K562 (cell line): Measurements from ENCODE around the gene MAGI2. TPM values are rescaled to one million over a fixed set of nuclear protein-coding genes. Genes with fewer than 3 reads are reported as not detected.

Experiments
- ATAC-seq: fragments of 200-7000 bp; cut with Tn5 transposase; 3 replicates; pipeline ENCODE4 v1.9.1; 2020; ENCODE audit warnings: moderate library complexity
- BruUV-seq: library from RNA; stranded (reverse); fragments of 400-500 nt; replicated peaks from 2 replicates; lab custom pipeline; 2021; lab: Mats Ljungman, UMichigan
- CTCF ChIA-PET: fragments of 300-600 bp; formaldehyde crosslinking; extraction: SDS; loops from one replicate; lab custom pipeline; 2021; ENCODE audit warnings: low intra/inter-chr PET ratio; lab: Yijun Ruan, JAX
- POLR2A ChIA-PET: fragments of 300-600, 350-650 bp; sonication (Branson Sonifier 250); formaldehyde crosslinking; extraction: SDS; loops from one replicate; lab custom pipeline; 2021; ENCODE audit warnings: antibody characterized with exemption, inconsistent platforms; lab: Yijun Ruan, JAX
- DNase-seq, 4 experiments: peaks; one replicate each; pipeline versions ENCODE4 v3.0.0 to v3.0.0-alpha.2; 2011 to 2018; ENCODE audit warnings: low spot score in 3 of 4, mixed read lengths in 3 of 4; ENCODE audit errors: extremely low read depth in 1 of 4
- FAIRE-seq: peaks from 2 replicates; lab custom pipeline; 2011; peaks lifted over from hg19 to GRCh38; lab: Jason Lieb, UNC
- H2AFZ ChIP-seq: 2 replicates; pipeline ENCODE4 v1.6.0; 2011; ENCODE audit warnings: low read depth, low read length, control low read depth, inconsistent platforms
- H3K27ac ChIP-seq: fragments of 200-600 bp; 3 replicates; pipeline ENCODE4 v1.8.0; 2011; ENCODE audit warnings: low read depth, mild to moderate bottlenecking, control low read depth, inconsistent platforms, low read length, moderate library complexity, mixed read lengths; ENCODE audit errors: extremely low read depth
- H3K27me3 ChIP-seq, 2 experiments: fragments of 300-600 bp in 1 of 2; 2 replicates in 1 of 2; 3 replicates in 1 of 2; pipeline versions ENCODE4 v1.6.0 to v1.8.0; 2011; ENCODE audit warnings: inconsistent platforms in 2 of 2, low read length in 2 of 2, mild to moderate bottlenecking in 1 of 2, mixed read lengths in 1 of 2, moderate library complexity in 1 of 2; ENCODE audit not compliant: control insufficient read depth in 2 of 2, insufficient read depth in 2 of 2
- H3K36me3 ChIP-seq: fragments of 300-600 bp; 3 replicates; pipeline ENCODE4 v1.8.0; 2011; ENCODE audit warnings: mild to moderate bottlenecking, low read length, inconsistent platforms; ENCODE audit not compliant: control insufficient read depth, insufficient read depth
- H3K4me1 ChIP-seq, 2 experiments: fragments of 200-600 bp in 1 of 2; replicated peaks in 1 of 2; 2 replicates in 1 of 2; 3 replicates in 1 of 2; pipeline versions ENCODE4 v1.5.1 to v1.8.0; 2011; ENCODE audit warnings: inconsistent platforms in 2 of 2, low read length in 2 of 2, mild to moderate bottlenecking in 1 of 2, mixed read lengths in 1 of 2, moderate library complexity in 1 of 2; ENCODE audit not compliant: control insufficient read depth in 2 of 2, insufficient read depth in 2 of 2
- H3K4me2 ChIP-seq: 2 replicates; pipeline ENCODE4 v1.6.1; 2011; ENCODE audit warnings: low read length, control low read depth, inconsistent platforms, mixed read lengths; ENCODE audit not compliant: insufficient read depth
- H3K4me3 ChIP-seq: fragments of 200-600 bp; sonication (generic), shearing (Covaris generic); 2 replicates; pipeline ENCODE4 v1.5.1; 2016; ENCODE audit warnings: control low read depth, inconsistent platforms
- H3K79me2 ChIP-seq: fragments of 200-600 bp; 3 replicates; pipeline ENCODE4 v1.8.0; 2011; ENCODE audit warnings: low read length, inconsistent platforms; ENCODE audit not compliant: control insufficient read depth, insufficient read depth
- H3K9ac ChIP-seq, 2 experiments: 2 replicates each; pipeline versions ENCODE4 v1.6.0 to v1.6.1; 2011; ENCODE audit warnings: low read depth in 2 of 2, low read length in 2 of 2, control low read depth in 1 of 2, inconsistent platforms in 1 of 2, mild to moderate bottlenecking in 1 of 2, mixed read lengths in 1 of 2; ENCODE audit not compliant: insufficient read depth in 1 of 2
- H3K9me1 ChIP-seq: one replicate; pipeline ENCODE4 v1.6.0; 2011; ENCODE audit warnings: inconsistent platforms, mild to moderate bottlenecking, low read length, moderate library complexity; ENCODE audit not compliant: control insufficient read depth, insufficient read depth
- H3K9me3 ChIP-seq: replicated peaks from 2 replicates; pipeline ENCODE4 v1.5.1; 2011; ENCODE audit warnings: low read depth, low read length, inconsistent platforms; ENCODE audit not compliant: control insufficient read depth, insufficient read depth
- H4K20me1 ChIP-seq: replicated peaks from 2 replicates; pipeline ENCODE4 v1.6.1; 2011; ENCODE audit warnings: low read length, inconsistent platforms, mixed read lengths; ENCODE audit not compliant: control insufficient read depth, insufficient read depth
- ATF7 ChIP-seq: fragments of 450-650 bp; IDR thresholded peaks from 2 replicates; pipeline ENCODE4 v1.7.1; 2014; ENCODE audit warnings: mild to moderate bottlenecking, moderate library complexity
- BHLHE40 ChIP-seq: IDR thresholded peaks from 2 replicates; pipeline ENCODE4 v1.6.1; 2011; ENCODE audit warnings: low read length, improper control_type of control experiment
- HMGN3 ChIP-seq: IDR thresholded peaks from 2 replicates; pipeline ENCODE4 v1.6.1; 2011; ENCODE audit warnings: borderline replicate concordance, low read depth, mild to moderate bottlenecking, mixed read lengths, low read length; ENCODE audit not compliant: insufficient read length; ENCODE audit errors: extremely low read depth
- MECOM ChIP-seq: fragments of 250-450 bp; sonication (Bioruptor Pico); IDR thresholded peaks from 2 replicates; pipeline ENCODE4 v1.8.0; 2022; ENCODE audit warnings: inconsistent platforms
- NFIX ChIP-seq: fragments of 250-450 bp; sonication (Bioruptor Pico); IDR thresholded peaks from 2 replicates; pipeline ENCODE4 v1.4.0; 2020; ENCODE audit warnings: low read depth, mild to moderate bottlenecking, moderate library complexity
- SIN3A ChIP-seq, 2 experiments: fragments of 150-350 bp in 1 of 2; IDR thresholded peaks; 2 replicates each; pipeline ENCODE4 v1.6.1; 2011 to 2016; ENCODE audit warnings: borderline replicate concordance in 2 of 2, low read depth in 2 of 2, low read length in 2 of 2, mild to moderate bottlenecking in 2 of 2, moderate library complexity in 2 of 2; ENCODE audit not compliant: control insufficient read depth in 1 of 2
- WGBS: fragments of 100-300 bp; shearing (Covaris generic); methylation state at CpG from one replicate; pipeline ENCODE4 v1.1.6; 2016; ENCODE audit warnings: low coverage, mixed read lengths; ENCODE audit not compliant: insufficient coverage; ENCODE audit errors: missing lambda C conversion rate; 5-methylcytosine and 5-hydroxymethylcytosine counted together
- in situ Hi-C: fragments of 300-500 bp; cut with MboI; formaldehyde crosslinking; loops from 4 replicates; pipeline ENCODE4 v1.15.0; 2018; ENCODE audit warnings: inconsistent platforms, mixed read lengths
- intact Hi-C: fragments of 100-400 bp; cut with micrococcal nuclease; formaldehyde crosslinking; loops from 2 replicates; pipeline ENCODE4 v1.14.2; 2022
- polyA plus RNA-seq, 8 experiments: library from polyadenylated mRNA; depleted of rRNA in 4 of 8; stranded (reverse) in 5 of 8; unstranded in 3 of 8; fragments of >200 nt; fragmentation: Nextera tagmentation in 2 of 8; fragmentation: Illumina TruSeq in 1 of 8; extraction: Ambion mirVana in 2 of 8; extraction: Trizol in 1 of 8; gene quantifications; 2 replicates each; pipeline versions ENCODE4 v1.2.1 to v1.2.3, GENCODE V29; 2011 to 2014; ENCODE audit warnings: inconsistent platforms in 1 of 8, missing spikeins in 1 of 8
- total RNA-seq, 7 experiments: library from RNA; depleted of rRNA in 6 of 7; stranded (reverse); fragments of >200 nt in 6 of 7; fragmentation: Illumina TruSeq in 2 of 7; extraction: Trizol in 2 of 7; gene quantifications; 2 replicates each; pipeline versions ENCODE4 v1.2.1 to v1.2.3, GENCODE V29; 2011 to 2021; ENCODE audit warnings: low replicate concordance in 1 of 7
- TF ChIP-seq, protein P1 (sequence below): fragments of 250-450 bp; sonication (Bioruptor Pico); IDR thresholded peaks from 2 replicates; pipeline ENCODE4 v1.5.0; 2020; ENCODE audit warnings: mild to moderate bottlenecking, borderline replicate concordance
- TF ChIP-seq, protein P2 (sequence below): sonication (generic); formaldehyde crosslinking; IDR thresholded peaks from 2 replicates; pipeline ENCODE4 v1.8.1; 2023; ENCODE audit warnings: mild to moderate bottlenecking, missing genetic modification reagents

MAGI2 gene
- total and polyA plus RNA-seq, 9 of the 15 experiments (the other 6 are each of a cell fraction or from before 2014, with no cell fraction given) = 0.27 to 1.4 (median 0.70) TPM

GRCh38 chr7:79149831-79150230, 303.6 kb downstream of the MAGI2 start:
- in situ Hi-C loops = no loop called here
- POLR2A ChIA-PET = no interaction called here
- no peak for FAIRE-seq

More at GRCh38 chr7:79149831-79150230, 303.6 kb downstream of the MAGI2 start:
- no peak for ATAC-seq
- no peaks in the 10 kb centered on the region for H3K27me3 ChIP-seq
- BruUV-seq = no TSS peak
- CTCF ChIA-PET = no interaction called here
- 0% methylated on average over 1 of the region's 1 CpG for WGBS
- no peak for TF ChIP-seq BHLHE40
- TF ChIP-seq, protein P1, sequence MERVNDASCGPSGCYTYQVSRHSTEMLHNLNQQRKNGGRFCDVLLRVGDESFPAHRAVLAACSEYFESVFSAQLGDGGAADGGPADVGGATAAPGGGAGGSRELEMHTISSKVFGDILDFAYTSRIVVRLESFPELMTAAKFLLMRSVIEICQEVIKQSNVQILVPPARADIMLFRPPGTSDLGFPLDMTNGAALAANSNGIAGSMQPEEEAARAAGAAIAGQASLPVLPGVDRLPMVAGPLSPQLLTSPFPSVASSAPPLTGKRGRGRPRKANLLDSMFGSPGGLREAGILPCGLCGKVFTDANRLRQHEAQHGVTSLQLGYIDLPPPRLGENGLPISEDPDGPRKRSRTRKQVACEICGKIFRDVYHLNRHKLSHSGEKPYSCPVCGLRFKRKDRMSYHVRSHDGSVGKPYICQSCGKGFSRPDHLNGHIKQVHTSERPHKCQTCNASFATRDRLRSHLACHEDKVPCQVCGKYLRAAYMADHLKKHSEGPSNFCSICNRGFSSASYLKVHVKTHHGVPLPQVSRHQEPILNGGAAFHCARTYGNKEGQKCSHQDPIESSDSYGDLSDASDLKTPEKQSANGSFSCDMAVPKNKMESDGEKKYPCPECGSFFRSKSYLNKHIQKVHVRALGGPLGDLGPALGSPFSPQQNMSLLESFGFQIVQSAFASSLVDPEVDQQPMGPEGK (CRISPR knock-in tag) = no peak
- TF ChIP-seq ATF7 = no peak
- no peak for TF ChIP-seq HMGN3
- no peak for TF ChIP-seq SIN3A (IDR thresholded peaks at IDR 0.05; ENCODE audit: borderline replicate concordance in 2 of 2, control insufficient read depth in 1 of 2, low read depth in 2 of 2, low read length in 2 of 2)
- no peak for TF ChIP-seq NFIX (CRISPR knock-in tag)
- TF ChIP-seq, protein P2, sequence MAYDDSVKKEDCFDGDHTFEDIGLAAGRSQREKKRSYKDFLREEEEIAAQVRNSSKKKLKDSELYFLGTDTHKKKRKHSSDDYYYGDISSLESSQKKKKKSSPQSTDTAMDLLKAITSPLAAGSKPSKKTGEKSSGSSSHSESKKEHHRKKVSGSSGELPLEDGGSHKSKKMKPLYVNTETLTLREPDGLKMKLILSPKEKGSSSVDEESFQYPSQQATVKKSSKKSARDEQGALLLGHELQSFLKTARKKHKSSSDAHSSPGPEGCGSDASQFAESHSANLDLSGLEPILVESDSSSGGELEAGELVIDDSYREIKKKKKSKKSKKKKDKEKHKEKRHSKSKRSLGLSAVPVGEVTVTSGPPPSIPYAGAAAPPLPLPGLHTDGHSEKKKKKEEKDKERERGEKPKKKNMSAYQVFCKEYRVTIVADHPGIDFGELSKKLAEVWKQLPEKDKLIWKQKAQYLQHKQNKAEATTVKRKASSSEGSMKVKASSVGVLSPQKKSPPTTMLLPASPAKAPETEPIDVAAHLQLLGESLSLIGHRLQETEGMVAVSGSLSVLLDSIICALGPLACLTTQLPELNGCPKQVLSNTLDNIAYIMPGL (CRISPR knock-in tag) = no peak
- no peak for TF ChIP-seq MECOM
- no peaks in the 10 kb centered on the region for H4K20me1 ChIP-seq
- no peak for DNase-seq
- H3K4me1 ChIP-seq = no peaks in the 10 kb centered on the region
- H3K79me2 ChIP-seq = no peaks in the 10 kb centered on the region
- H3K9me3 ChIP-seq = 0 out of 2 replicates have a peak, but pooled peaks cover 3% of the 10 kb centered on the region
- intact Hi-C loops = no loop called here
- H3K4me3 ChIP-seq = no peak overlapping the region
- no peak overlapping the region for H2AFZ ChIP-seq
- no peaks in the 10 kb centered on the region for H3K36me3 ChIP-seq
- H3K9ac ChIP-seq = no peak overlapping the region
- H3K4me2 ChIP-seq = no peak overlapping the region
- H3K27ac ChIP-seq = no peak overlapping the region
- no peaks in the 10 kb centered on the region for H3K9me1 ChIP-seq
